CD14-positive monocyte (primary cell): ENCODE measurements around the gene SPATA6L. TPM values are rescaled to one million over a fixed set of nuclear protein-coding genes. Genes with fewer than 3 reads are reported as not detected.

Experiments used
- DNase-seq, 3 donors: peaks; one replicate each; pipeline ENCODE4 v3.0.0-alpha.2; 2011 to 2022
- H2AFZ ChIP-seq: 2 replicates; pipeline ENCODE4 v1.6.0; 2012; ENCODE audit warnings: mild to moderate bottlenecking, low read depth, low read length, inconsistent platforms; ENCODE audit not compliant: insufficient read depth, poor library complexity, severe bottlenecking
- H3K27ac ChIP-seq, 2 donors: 1 replicate in 1 of 2; 2 replicates in 1 of 2; pipeline ENCODE4 v1.5.1; 2012 to 2013; ENCODE audit warnings: low read length in 2 of 2, control low read depth in 1 of 2, inconsistent platforms in 1 of 2, low read depth in 1 of 2, mild to moderate bottlenecking in 1 of 2
- H3K27me3 ChIP-seq, 2 donors: one replicate each; pipeline versions ENCODE4 v1.6.0 to v1.6.1; 2011 to 2013; ENCODE audit warnings: low read length in 2 of 2; ENCODE audit not compliant: control insufficient read depth in 2 of 2, insufficient read depth in 2 of 2
- H3K36me3 ChIP-seq, 2 donors: replicated peaks in 1 of 2; 1 replicate in 1 of 2; 2 replicates in 1 of 2; pipeline versions ENCODE4 v1.5.1 to v1.6.1; 2012 to 2013; ENCODE audit warnings: low read length in 2 of 2, control low read depth in 1 of 2, inconsistent platforms in 1 of 2, mild to moderate bottlenecking in 1 of 2; ENCODE audit not compliant: insufficient read depth in 2 of 2, control insufficient read depth in 1 of 2
- H3K4me1 ChIP-seq, 2 donors: 1 replicate in 1 of 2; 2 replicates in 1 of 2; pipeline versions ENCODE4 v1.5.1 to v1.6.1; 2012 to 2013; ENCODE audit warnings: low read length in 2 of 2, control low read depth in 1 of 2, inconsistent platforms in 1 of 2, mild to moderate bottlenecking in 1 of 2, moderate library complexity in 1 of 2; ENCODE audit not compliant: insufficient read depth in 2 of 2, control insufficient read depth in 1 of 2
- H3K4me2 ChIP-seq: replicated peaks from 2 replicates; pipeline ENCODE3; 2012; ENCODE audit warnings: low read length, moderate library complexity, mild to moderate bottlenecking; ENCODE audit not compliant: poor library complexity, severe bottlenecking; ENCODE audit errors: extremely low read depth
- H3K4me3 ChIP-seq, 3 experiments: fragments of 200-600 bp in 1 of 3; sonication (generic) in 1 of 3; replicated peaks in 1 of 3; 1 replicate in 2 of 3; 2 replicates in 1 of 3; pipeline ENCODE4 v1.5.1; 2011 to 2013; ENCODE audit warnings: low read length in 3 of 3, mild to moderate bottlenecking in 3 of 3, control low read depth in 2 of 3, low read depth in 2 of 3, inconsistent platforms in 1 of 3, moderate library complexity in 1 of 3
- H3K79me2 ChIP-seq: 2 replicates; pipeline ENCODE4 v1.6.0; 2012; ENCODE audit warnings: mild to moderate bottlenecking, control low read depth, inconsistent platforms, low read length, moderate library complexity; ENCODE audit not compliant: insufficient read depth
- H3K9ac ChIP-seq: 2 replicates; pipeline ENCODE4 v1.6.0; 2017; ENCODE audit warnings: low read length, mild to moderate bottlenecking; ENCODE audit not compliant: insufficient read depth, poor library complexity, severe bottlenecking
- H3K9me3 ChIP-seq, 2 donors: replicated peaks in 1 of 2; 1 replicate in 1 of 2; 2 replicates in 1 of 2; pipeline versions ENCODE4 v1.5.1 to v1.6.1; 2012 to 2013; ENCODE audit warnings: low read length in 2 of 2, control low read depth in 1 of 2; ENCODE audit not compliant: control insufficient read depth in 1 of 2, insufficient read depth in 1 of 2
- H4K20me1 ChIP-seq: 2 replicates; pipeline ENCODE4 v1.6.0; 2012; ENCODE audit warnings: mild to moderate bottlenecking, low read length, control low read depth, moderate library complexity; ENCODE audit not compliant: insufficient read depth
- H3K27ac Mint-ChIP-seq, 7 donors: one replicate each; pipeline ENCODE4 v1.8.0; 2020; ENCODE audit warnings: mild to moderate bottlenecking in 7 of 7, mixed read lengths in 7 of 7, moderate library complexity in 6 of 7, inconsistent platforms in 2 of 7
- H3K27me3 Mint-ChIP-seq, 3 donors: one replicate each; pipeline ENCODE4 v1.8.0; 2021 to 2022; ENCODE audit warnings: low read depth in 3 of 3, mild to moderate bottlenecking in 3 of 3, mixed read lengths in 3 of 3, moderate library complexity in 3 of 3, inconsistent platforms in 1 of 3
- H3K36me3 Mint-ChIP-seq, 2 donors: one replicate each; pipeline ENCODE4 v1.8.0; 2020; ENCODE audit warnings: mixed read lengths in 2 of 2, inconsistent platforms in 1 of 2, mild to moderate bottlenecking in 1 of 2
- H3K4me1 Mint-ChIP-seq: one replicate; pipeline ENCODE4 v1.8.0; 2020; ENCODE audit warnings: mild to moderate bottlenecking, mixed read lengths
- H3K4me3 Mint-ChIP-seq, 2 donors: one replicate each; pipeline ENCODE4 v1.8.0; 2020; ENCODE audit warnings: mild to moderate bottlenecking in 2 of 2, mixed read lengths in 2 of 2, moderate library complexity in 1 of 2
- H3K9me3 Mint-ChIP-seq, 7 donors: one replicate each; pipeline ENCODE4 v1.8.0; 2020 to 2022; ENCODE audit warnings: mixed read lengths in 7 of 7, mild to moderate bottlenecking in 6 of 7, moderate library complexity in 6 of 7, inconsistent platforms in 2 of 7
- CTCF ChIP-seq: fragments of 200-600 bp; IDR thresholded peaks from one replicate; pipeline ENCODE4 v1.8.0; 2022; ENCODE audit warnings: antibody characterized with exemption, mild to moderate bottlenecking
- WGBS: methylation state at CpG from one replicate; pipeline ENCODE4 v1.1.5; 2013; ENCODE audit warnings: missing lambda C conversion rate; ENCODE audit not compliant: insufficient coverage; 5-methylcytosine and 5-hydroxymethylcytosine counted together
- intact Hi-C, 2 donors: fragments of 100-400 bp; cut with micrococcal nuclease; formaldehyde crosslinking; loops; one replicate each; pipeline versions ENCODE4 v1.15.0 to v1.15.1; 2023
- polyA plus RNA-seq, 3 donors: library from polyadenylated mRNA; depleted of rRNA in 1 of 3; unstranded in 2 of 3; stranded (reverse) in 1 of 3; fragments of 300-500 nt in 2 of 3; fragments of >200 nt in 1 of 3; fragmentation: Illumina TruSeq in 2 of 3; gene quantifications; 1 replicate in 2 of 3; 2 replicates in 1 of 3; pipeline ENCODE4 v1.2.3, GENCODE V29; 2012 to 2021

Gene SPATA6L
- polyA plus RNA-seq, 3 donors, result not detected

- H3K4me3 Mint-ChIP-seq, result no peak overlapping the region
Observed at GRCh38 chr9:4600368-4600767, 65.9 kb downstream of the SPATA6L start.

GRCh38 chr9:4596165-4596922, 69.9 kb downstream of the SPATA6L start:
- intact Hi-C loops, result no loop called here
- no peaks in the 10 kb centered on the region for H3K36me3 Mint-ChIP-seq
- DNase-seq, result no peak
- no peaks in the 10 kb centered on the region for H3K27me3 ChIP-seq
- no peak overlapping the region for H3K27ac Mint-ChIP-seq
- no peak overlapping the region for H3K27ac ChIP-seq
- 60% methylated on average over 3 of the region's 11 CpGs for WGBS
- no peaks in the 10 kb centered on the region for H3K9me3 ChIP-seq
- H2AFZ ChIP-seq, result no peak overlapping the region
- peaks cover 0 to 2% (median 0%) of the 10 kb centered on the region in 7 donors for H3K9me3 Mint-ChIP-seq
- H3K4me2 ChIP-seq, result no peak overlapping the region
- no peaks in the 10 kb centered on the region for H3K36me3 ChIP-seq
- no peak for TF ChIP-seq CTCF
- H3K27me3 Mint-ChIP-seq, result peaks cover 2 to 5% (median 5%) of the 10 kb centered on the region in 3 donors
- H3K79me2 ChIP-seq, result no peaks in the 10 kb centered on the region
- H3K4me1 Mint-ChIP-seq, result peaks cover 25% of the 10 kb centered on the region
- no peak overlapping the region for H3K9ac ChIP-seq
- no peaks in the 10 kb centered on the region for H4K20me1 ChIP-seq
- H3K4me3 ChIP-seq, result no peak overlapping the region
- no peak overlapping the region for H3K4me3 Mint-ChIP-seq
- peaks cover 4 to 8% of the 10 kb centered on the region in 2 donors for H3K4me1 ChIP-seq

More at GRCh38 chr9:4600368-4600767, 65.9 kb downstream of the SPATA6L start:
- no peaks in the 10 kb centered on the region for H3K27me3 ChIP-seq
- H3K27ac Mint-ChIP-seq, result peak overlapping the region in 1 of 7 donors; percentile 31
- TF ChIP-seq CTCF, result no peak
- no peaks in the 10 kb centered on the region for H3K36me3 ChIP-seq
- H2AFZ ChIP-seq, result no peak overlapping the region
- H3K4me1 ChIP-seq, result peaks cover 0 to 4% of the 10 kb centered on the region in 2 donors
- DNase-seq, result no peak
- H3K9ac ChIP-seq, result no peak overlapping the region
- peaks cover 13% of the 10 kb centered on the region for H3K4me1 Mint-ChIP-seq
- no peaks in the 10 kb centered on the region for H3K36me3 Mint-ChIP-seq
- no CpG with 5 or more reads among the region's 1 CpG for WGBS
- H4K20me1 ChIP-seq, result no peaks in the 10 kb centered on the region
- peaks cover 0 to 2% (median 0%) of the 10 kb centered on the region in 7 donors for H3K9me3 Mint-ChIP-seq
- no peaks in the 10 kb centered on the region for H3K9me3 ChIP-seq
- no peak overlapping the region for H3K4me2 ChIP-seq
- no peak overlapping the region for H3K4me3 ChIP-seq
- no peak overlapping the region for H3K27ac ChIP-seq
- intact Hi-C loops, result no loop called here
- no peaks in the 10 kb centered on the region for H3K79me2 ChIP-seq
- H3K27me3 Mint-ChIP-seq, result peaks cover 1 to 8% (median 8%) of the 10 kb centered on the region in 3 donors
